Measurements from ENCODE around the gene NDOR1. TPM values are rescaled to one million over a fixed set of nuclear protein-coding genes. Genes with fewer than 3 reads are reported as not detected.

The NDOR1 gene
- total RNA-seq, 1 experiment from 2014 or later = 13.5 TPM

GRCh38 chr9:137180491-137180890 lies 25.0 kb upstream of the NDOR1 start:
- no peak for DNase-seq (ENCODE audit: extremely low read depth, low read depth)

DNA sequence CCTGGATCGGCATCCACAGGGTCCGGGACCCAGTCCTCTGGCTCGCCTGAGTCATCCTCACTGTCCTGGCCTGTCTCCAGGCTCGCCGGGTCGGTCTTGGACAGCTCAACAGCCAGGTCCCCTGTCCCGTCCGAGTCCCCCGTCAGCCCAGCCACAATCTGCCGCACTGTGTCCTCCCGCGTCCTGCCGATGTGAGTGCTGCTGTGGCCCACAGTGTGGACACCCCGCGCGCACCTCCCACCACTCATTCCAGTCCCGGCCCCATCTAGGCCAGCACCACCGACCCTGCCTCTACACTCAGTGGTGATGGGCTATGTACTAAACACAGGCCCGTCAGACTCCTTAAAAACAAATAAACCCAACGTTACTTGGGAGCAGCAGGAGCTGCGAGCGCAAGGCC lies 23.8 kb upstream of the NDOR1 start:
- no peak for DNase-seq (ENCODE audit: extremely low read depth, low read depth)

GRCh38 chr9:137182836-137183235 lies 22.7 kb upstream of the NDOR1 start:
- DNase-seq (ENCODE audit: extremely low read depth, low read depth) = no peak

DNA sequence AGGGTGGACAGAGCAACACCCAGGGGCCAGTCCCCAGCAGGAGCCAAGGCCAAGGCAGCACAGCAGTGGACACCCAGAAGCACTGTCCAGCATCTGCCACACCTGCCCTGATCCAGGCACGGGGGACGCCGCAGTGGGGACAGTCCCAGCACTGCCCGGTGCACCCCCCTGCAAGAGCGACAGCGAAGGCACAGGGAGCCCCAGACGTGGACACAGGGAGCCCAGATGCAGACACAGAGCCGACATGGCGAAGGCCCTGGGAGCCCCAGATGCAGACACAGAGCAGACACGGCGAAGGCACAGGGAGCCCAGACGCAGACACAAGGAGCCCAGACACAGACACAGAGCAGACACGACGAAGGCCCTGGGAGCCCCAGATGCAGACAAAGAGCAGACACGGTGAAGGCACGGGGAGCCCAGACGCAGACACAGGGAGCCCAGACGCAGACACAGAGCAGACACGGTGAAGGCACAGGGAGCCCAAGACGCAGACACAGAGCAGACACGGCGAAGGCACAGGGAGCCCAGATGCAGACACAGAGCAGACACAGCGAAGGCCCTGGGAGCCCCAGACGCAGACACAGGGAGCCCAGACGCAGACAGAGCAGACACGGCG lies 21.4 kb upstream of the NDOR1 start:
- DNase-seq (ENCODE audit: extremely low read depth, low read depth) = no peak

DNA sequence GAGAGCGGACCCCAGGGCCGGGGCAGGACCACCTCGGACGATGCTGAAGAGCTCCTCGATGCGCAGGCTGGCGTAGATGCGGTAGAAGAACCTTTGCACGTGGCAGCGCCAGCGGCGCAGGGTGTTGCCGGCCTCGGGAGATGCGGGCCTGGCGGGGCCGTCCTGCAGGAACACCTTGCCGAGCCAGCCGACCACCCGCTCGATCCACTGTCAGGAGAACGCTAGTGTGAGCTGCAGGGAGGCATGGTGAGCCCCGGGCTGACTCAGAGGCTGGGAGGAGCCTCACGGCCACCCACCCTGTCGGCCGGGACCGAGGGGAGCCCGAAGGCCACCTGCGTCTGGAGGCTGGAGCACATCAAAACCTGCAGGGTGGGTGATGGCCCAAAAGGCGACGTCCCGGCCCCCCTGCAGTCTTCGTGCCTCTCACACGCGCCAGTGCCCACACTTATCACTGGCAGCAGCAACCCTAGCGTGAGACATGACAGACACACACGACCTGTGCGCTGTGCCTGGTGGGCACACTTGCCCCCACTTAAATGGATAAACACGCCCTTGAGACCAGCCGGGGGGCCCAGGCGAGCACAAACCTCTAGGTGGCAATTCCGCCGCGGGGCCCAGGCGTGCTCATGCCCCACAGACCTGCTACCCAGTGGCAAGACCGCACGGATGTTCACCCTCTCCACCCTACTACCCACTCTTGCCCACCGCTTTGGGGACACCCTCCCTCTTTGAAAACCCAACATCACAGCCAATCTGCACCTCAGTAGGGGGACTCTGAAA lies 20.4 kb upstream of the NDOR1 start:
- DNase-seq (ENCODE audit: extremely low read depth, low read depth) = no peak

GRCh38 chr9:137185921-137186320 lies 19.6 kb upstream of the NDOR1 start:
- DNase-seq (ENCODE audit: extremely low read depth, low read depth) = no peak

- DNase-seq (ENCODE audit: extremely low read depth, low read depth) = no peak
Measured at GRCh38 chr9:137186385-137186784, 19.1 kb upstream of the NDOR1 start.

GRCh38 chr9:137187386-137187785 lies 18.1 kb upstream of the NDOR1 start:
- DNase-seq (ENCODE audit: extremely low read depth, low read depth) = no peak

- no peak for DNase-seq (ENCODE audit: extremely low read depth, low read depth)
Measured at GRCh38 chr9:137188086-137188489, 17.4 kb upstream of the NDOR1 start.

- DNase-seq (ENCODE audit: extremely low read depth, low read depth) = peak; percentile 93
Measured at GRCh38 chr9:137188490-137189296, 16.8 kb upstream of the NDOR1 start, which contains the start of the genes ANAPC2 and SSNA1. Gene ANAPC2, minus strand, starts transcription at chr9:137188560. Its CDS starts 28 bp downstream, at chr9:137188532. Gene SSNA1, plus strand, starts transcription at chr9:137188676. Its CDS starts 51 bp downstream, at chr9:137188727.

- no peak for DNase-seq (ENCODE audit: extremely low read depth, low read depth)
Measured at GRCh38 chr9:137189297-137190295, 15.9 kb upstream of the NDOR1 start.

DNA sequence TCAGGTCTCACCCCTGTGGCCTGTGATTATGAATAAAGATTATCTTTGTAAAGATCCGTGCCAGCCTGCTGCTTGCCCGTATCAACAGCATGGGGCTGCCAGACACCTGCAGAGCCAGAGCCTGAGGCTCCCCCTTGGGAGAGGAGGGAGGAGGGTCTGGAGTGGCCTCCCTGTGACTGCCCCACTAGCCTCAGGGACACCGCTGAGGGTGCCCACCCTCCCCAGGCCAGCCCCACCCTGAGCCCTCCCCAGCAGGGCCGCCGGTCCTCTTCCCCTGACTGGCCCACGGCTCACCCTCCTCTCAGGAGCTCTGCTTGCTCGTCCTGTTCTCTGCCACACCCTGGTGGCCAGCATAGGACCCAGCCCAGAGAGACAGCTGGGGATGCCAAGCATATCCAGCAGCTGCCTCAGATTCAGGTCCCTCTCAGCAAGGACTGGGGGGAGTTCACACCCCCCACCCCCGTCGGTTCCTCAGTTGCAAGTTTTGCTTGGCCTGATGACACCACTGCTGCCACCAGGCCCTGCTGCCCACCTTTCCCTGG lies 15.1 kb upstream of the NDOR1 start:
- no peak for DNase-seq (ENCODE audit: extremely low read depth, low read depth)

DNA sequence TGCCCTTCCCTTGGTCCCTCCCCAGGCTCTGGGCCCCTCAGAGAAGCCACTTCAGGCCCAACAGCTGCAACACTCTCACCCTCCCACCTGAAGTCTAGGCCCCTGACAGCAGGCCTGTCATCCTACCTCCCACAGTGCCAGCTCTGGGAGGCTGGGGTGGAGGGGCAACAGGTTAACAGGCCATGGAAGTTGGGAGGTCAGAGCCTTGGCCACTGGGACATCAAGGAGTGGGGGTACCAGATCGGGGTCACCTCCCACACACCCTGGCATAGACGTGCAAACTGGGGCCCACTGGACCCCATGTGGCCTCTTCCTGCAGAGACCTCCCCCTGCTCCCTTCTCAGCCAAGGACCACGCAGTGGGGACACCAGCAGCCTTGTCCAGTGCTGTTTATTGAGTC lies 14.3 kb upstream of the NDOR1 start:
- DNase-seq (ENCODE audit: extremely low read depth, low read depth) = no peak

DNA sequence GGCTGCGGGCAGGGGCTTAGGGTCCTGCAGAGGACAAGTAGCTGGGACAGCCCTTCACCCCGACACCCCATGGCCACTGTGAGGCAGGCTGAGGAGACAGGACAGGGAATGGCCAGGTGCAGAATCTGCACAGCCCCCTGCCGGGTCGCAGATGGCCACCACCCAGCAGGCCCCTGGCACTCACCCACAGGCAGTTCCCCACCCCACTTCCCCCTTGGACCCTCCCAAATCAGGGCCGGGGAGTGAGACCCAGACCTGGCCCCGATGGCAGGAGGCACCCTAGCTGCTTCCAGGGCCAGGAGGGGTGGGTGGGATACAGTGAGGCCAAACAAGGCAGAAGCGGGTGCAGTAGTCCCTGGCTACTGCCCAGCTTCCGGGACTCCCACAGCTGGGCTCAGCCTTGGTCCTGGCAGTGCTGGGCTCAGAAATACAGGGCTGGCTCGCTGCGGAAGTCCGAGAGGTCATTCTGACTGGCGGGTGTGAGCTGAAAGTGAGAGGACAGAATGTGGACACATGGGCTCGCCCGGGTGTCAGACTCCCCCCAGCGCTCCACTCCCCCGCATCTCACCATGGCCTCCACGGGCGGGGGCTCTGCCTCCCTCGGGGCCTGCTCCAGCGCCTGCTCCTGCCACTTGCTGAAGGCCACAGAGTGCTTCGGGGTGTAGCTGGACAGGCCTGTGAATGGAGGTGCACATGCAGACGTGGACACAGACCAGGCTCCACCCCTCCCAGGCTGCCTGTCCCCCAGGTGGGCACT lies 13.6 kb upstream of the NDOR1 start:
- no peak for DNase-seq (ENCODE audit: extremely low read depth, low read depth)

DNA sequence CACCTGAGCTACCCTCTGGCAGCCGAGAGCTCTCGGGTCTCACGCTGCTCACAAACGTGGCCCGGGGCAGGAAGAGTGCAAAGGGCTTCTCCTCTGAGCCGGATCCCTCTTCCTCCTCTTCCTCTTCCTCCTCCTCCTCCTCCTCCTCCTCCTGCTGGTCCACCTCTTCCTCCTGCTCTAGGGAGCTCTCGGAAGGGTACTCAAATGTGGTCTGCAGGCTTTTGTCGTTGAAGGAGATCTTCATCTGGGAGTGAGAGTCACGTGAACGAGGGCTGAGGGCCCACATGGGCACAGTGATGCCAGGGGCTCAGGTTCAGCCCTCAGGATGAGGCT lies 13.1 kb upstream of the NDOR1 start:
- no peak for DNase-seq (ENCODE audit: extremely low read depth, low read depth)

DNA sequence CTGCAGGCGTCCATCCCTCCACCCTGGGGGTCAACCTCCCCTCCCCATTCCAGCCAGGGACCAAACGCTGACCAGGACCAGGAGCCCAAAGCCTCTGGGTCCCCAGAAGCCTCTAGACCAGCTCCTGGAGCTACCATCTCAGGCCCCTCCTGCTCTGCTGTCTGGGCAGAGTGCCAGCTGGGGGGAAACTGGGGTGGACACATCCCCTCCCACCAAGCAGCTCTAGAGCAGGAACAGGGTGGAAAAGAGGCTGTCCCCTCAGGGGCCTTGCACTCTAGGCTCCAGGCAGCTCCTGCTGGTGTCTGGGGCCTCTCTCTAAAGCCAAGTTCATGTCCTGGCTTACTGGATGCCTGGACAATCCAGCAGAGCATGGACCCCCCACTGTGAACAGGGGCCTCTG lies 12.6 kb upstream of the NDOR1 start:
- no peak for DNase-seq (ENCODE audit: extremely low read depth, low read depth)

- no peak for DNase-seq (ENCODE audit: extremely low read depth, low read depth)
Measured at GRCh38 chr9:137193771-137194170, 11.7 kb upstream of the NDOR1 start.

DNA sequence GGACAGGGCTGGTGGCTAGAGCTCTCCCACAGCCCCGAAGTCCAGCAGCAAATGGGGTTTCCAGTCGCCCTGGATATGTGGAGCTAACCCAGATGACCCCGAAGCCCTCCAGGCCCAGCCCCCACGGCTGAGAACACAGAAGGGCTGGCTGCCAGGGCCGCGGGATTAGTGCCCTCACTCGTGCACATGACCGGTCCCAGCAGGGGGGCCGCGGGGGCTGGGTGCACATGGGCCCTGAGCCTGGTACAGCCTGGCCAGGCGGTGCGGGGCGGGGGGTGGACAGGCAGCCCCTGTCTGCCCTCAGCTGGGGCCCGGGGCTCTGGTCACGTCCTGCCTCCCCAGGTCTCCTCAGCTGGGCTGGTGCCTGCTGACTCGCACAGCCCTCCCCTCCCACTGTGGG lies 11.1 kb upstream of the NDOR1 start:
- no peak for DNase-seq (ENCODE audit: extremely low read depth, low read depth)

GRCh38 chr9:137194909-137195308 lies 10.6 kb upstream of the NDOR1 start:
- DNase-seq (ENCODE audit: extremely low read depth, low read depth) = no peak

Data from NCI-H460 (cell line).